MM.1S (cell line): ENCODE results near the gene CXCR5.

Experiments used
- DNase-seq: peaks from one replicate; pipeline ENCODE4 v3.0.0-alpha.2; 2015
- H2AFZ ChIP-seq: fragments of 300-600 bp; sonication (generic); 2 replicates; pipeline ENCODE4 v1.6.0; 2016; ENCODE audit warnings: antibody characterized with exemption, low read length
- H3F3A ChIP-seq: fragments of 300-600 bp; sonication (generic); 2 replicates; pipeline ENCODE4 v1.6.1; 2016; ENCODE audit warnings: mild to moderate bottlenecking, antibody characterized with exemption, low read length, moderate library complexity, mixed read lengths; ENCODE audit not compliant: insufficient read depth
- H3K27ac ChIP-seq: fragments of 300-600 bp; sonication (generic); 2 replicates; pipeline ENCODE4 v1.5.1; 2016; ENCODE audit warnings: mild to moderate bottlenecking, low read length
- H3K27me3 ChIP-seq: fragments of 300-600 bp; sonication (generic); replicated peaks from 2 replicates; pipeline ENCODE4 v1.6.0; 2016; ENCODE audit warnings: low read length; ENCODE audit not compliant: insufficient read depth
- H3K36me3 ChIP-seq: fragments of 300-600 bp; sonication (generic); replicated peaks from 2 replicates; pipeline ENCODE4 v1.6.1; 2016; ENCODE audit warnings: mild to moderate bottlenecking, low read length, mixed read lengths; ENCODE audit not compliant: insufficient read depth
- H3K4me1 ChIP-seq: fragments of 300-600 bp; sonication (generic); 2 replicates; pipeline ENCODE4 v1.6.1; 2016; ENCODE audit warnings: low read length, mixed read lengths
- H3K4me2 ChIP-seq: fragments of 300-600 bp; sonication (generic); 2 replicates; pipeline ENCODE4 v1.6.0; 2016; ENCODE audit warnings: low read depth, low read length
- H3K4me3 ChIP-seq: fragments of 300-600 bp; sonication (generic); 2 replicates; pipeline ENCODE4 v1.5.1; 2016; ENCODE audit warnings: low read length, mixed read lengths
- H3K79me2 ChIP-seq: fragments of 300-600 bp; sonication (generic); 2 replicates; pipeline ENCODE4 v1.6.1; 2016; ENCODE audit warnings: mixed run types, low read length, mixed read lengths
- H3K9ac ChIP-seq: fragments of 300-600 bp; sonication (generic); 2 replicates; pipeline ENCODE4 v1.6.1; 2016; ENCODE audit warnings: low read length, mixed read lengths
- H3K9me2 ChIP-seq: fragments of 300-600 bp; sonication (generic); replicated peaks from 2 replicates; pipeline ENCODE4 v1.6.1; 2016; ENCODE audit warnings: mild to moderate bottlenecking, low read length, mixed read lengths; ENCODE audit not compliant: insufficient read depth
- H3K9me3 ChIP-seq: fragments of 300-600 bp; sonication (generic); replicated peaks from 2 replicates; pipeline ENCODE4 v1.6.1; 2016; ENCODE audit warnings: mild to moderate bottlenecking, low read length, mixed read lengths; ENCODE audit not compliant: insufficient read depth
- H4K20me1 ChIP-seq: fragments of 300-600 bp; sonication (generic); 2 replicates; pipeline ENCODE4 v1.6.1; 2016; ENCODE audit warnings: mild to moderate bottlenecking, low read length, moderate library complexity, mixed read lengths; ENCODE audit not compliant: insufficient read depth
- CTCF ChIP-seq: fragments of 300-600 bp; sonication (generic); IDR thresholded peaks from 2 replicates; pipeline ENCODE4 v1.5.1; 2016; ENCODE audit warnings: antibody characterized with exemption, low read length, mixed read lengths
- EZH2 ChIP-seq: fragments of 300-600 bp; sonication (generic); optimal IDR thresholded peaks from 2 replicates; pipeline ENCODE3; 2017; ENCODE audit warnings: low read depth, mild to moderate bottlenecking, antibody characterized with exemption, low read length, mixed read lengths
- EZH2phosphoT487 ChIP-seq: fragments of 300-600 bp; sonication (generic); IDR thresholded peaks from 2 replicates; pipeline ENCODE4 v1.6.1; 2018; ENCODE audit warnings: antibody characterized with exemption, low read length

Gene CXCR5

GRCh38 chr11:118878163-118878563, 5.5 kb upstream of the CXCR5 start:
- no peak overlapping the region for H3K9ac ChIP-seq
- H3K27ac ChIP-seq = no peak overlapping the region
- TF ChIP-seq CTCF = no peak

GRCh38 chr11:118881228-118881627, 2.5 kb upstream of the CXCR5 start:
- H3K9ac ChIP-seq = no peak overlapping the region

More at GRCh38 chr11:118878163-118878563, 5.5 kb upstream of the CXCR5 start:
- H3K4me1 ChIP-seq = peaks cover 3% of the 10 kb centered on the region
- H2AFZ ChIP-seq = no peak overlapping the region
- no peak overlapping the region for H3K4me3 ChIP-seq
- no peaks in the 10 kb centered on the region for H3K36me3 ChIP-seq
- DNase-seq = no peak
- H3K9me2 ChIP-seq = no peaks in the 10 kb centered on the region
- no peaks in the 10 kb centered on the region for H3K9me3 ChIP-seq
- no peak overlapping the region for H3K4me2 ChIP-seq
- H3K79me2 ChIP-seq = no peaks in the 10 kb centered on the region
- H3K27me3 ChIP-seq = no peaks in the 10 kb centered on the region
- H3F3A ChIP-seq = peaks cover 3% of the 10 kb centered on the region
- no peaks in the 10 kb centered on the region for H4K20me1 ChIP-seq

GRCh38 chr11:118882491-118882890, 1.2 kb upstream of the CXCR5 start:
- no peaks in the 10 kb centered on the region for H3K4me1 ChIP-seq
- TF ChIP-seq EZH2 (no peak), EZH2phosphoT487 (no peak), CTCF (no peak)
- no peak overlapping the region for H3K27ac ChIP-seq
- H3K36me3 ChIP-seq = no peaks in the 10 kb centered on the region
- H3K4me2 ChIP-seq = no peak overlapping the region
- H3K79me2 ChIP-seq = no peaks in the 10 kb centered on the region
- H3K9me2 ChIP-seq = no peaks in the 10 kb centered on the region
- no peaks in the 10 kb centered on the region for H4K20me1 ChIP-seq
- H3F3A ChIP-seq = no peaks in the 10 kb centered on the region
- H2AFZ ChIP-seq = no peak overlapping the region
- no peak overlapping the region for H3K9ac ChIP-seq
- DNase-seq = no peak
- no peak overlapping the region for H3K4me3 ChIP-seq
- no peaks in the 10 kb centered on the region; the same call in 1 of the 2 replicates for H3K27me3 ChIP-seq
- H3K9me3 ChIP-seq = no peaks in the 10 kb centered on the region

More at GRCh38 chr11:118881228-118881627, 2.5 kb upstream of the CXCR5 start:
- Histone ChIP-seq H3K4me2 (no peak overlapping the region), H3K4me1 (no peaks in the 10 kb centered on the region), H3K9me2 (no peaks in the 10 kb centered on the region), H3K36me3 (no peaks in the 10 kb centered on the region), H4K20me1 (no peaks in the 10 kb centered on the region), H3K4me3 (no peak overlapping the region), H3K9me3 (no peaks in the 10 kb centered on the region), H3K27me3 (no peaks in the 10 kb centered on the region; the same call in 1 of the 2 replicates), H2AFZ (no peak overlapping the region), H3K27ac (no peak overlapping the region), H3K79me2 (no peaks in the 10 kb centered on the region), H3F3A (no peaks in the 10 kb centered on the region)
- no peak for TF ChIP-seq CTCF
- DNase-seq = no peak

GRCh38 chr11:118883004-118883367, 706 bp upstream of the CXCR5 start:
- no peak overlapping the region for H3K27ac ChIP-seq
- no peaks in the 10 kb centered on the region for H3K9me2 ChIP-seq
- no peaks in the 10 kb centered on the region for H3K79me2 ChIP-seq
- no peak overlapping the region for H2AFZ ChIP-seq
- no peak for DNase-seq
- H3K4me2 ChIP-seq = no peak overlapping the region
- H3F3A ChIP-seq = no peaks in the 10 kb centered on the region
- no peak overlapping the region for H3K9ac ChIP-seq
- H3K4me1 ChIP-seq = no peaks in the 10 kb centered on the region
- no peaks in the 10 kb centered on the region for H4K20me1 ChIP-seq
- TF ChIP-seq CTCF = no peak
- H3K9me3 ChIP-seq = no peaks in the 10 kb centered on the region
- no peaks in the 10 kb centered on the region for H3K36me3 ChIP-seq
- H3K27me3 ChIP-seq = no peaks in the 10 kb centered on the region; the same call in 1 of the 2 replicates
- H3K4me3 ChIP-seq = no peak overlapping the region
